Measurements from ENCODE around the gene PAX7. TPM values are rescaled to one million over a fixed set of nuclear protein-coding genes. Genes with fewer than 3 reads are reported as not detected.

The PAX7 gene
- total RNA-seq, 4 donors from 2014 or later: not detected

DNA sequence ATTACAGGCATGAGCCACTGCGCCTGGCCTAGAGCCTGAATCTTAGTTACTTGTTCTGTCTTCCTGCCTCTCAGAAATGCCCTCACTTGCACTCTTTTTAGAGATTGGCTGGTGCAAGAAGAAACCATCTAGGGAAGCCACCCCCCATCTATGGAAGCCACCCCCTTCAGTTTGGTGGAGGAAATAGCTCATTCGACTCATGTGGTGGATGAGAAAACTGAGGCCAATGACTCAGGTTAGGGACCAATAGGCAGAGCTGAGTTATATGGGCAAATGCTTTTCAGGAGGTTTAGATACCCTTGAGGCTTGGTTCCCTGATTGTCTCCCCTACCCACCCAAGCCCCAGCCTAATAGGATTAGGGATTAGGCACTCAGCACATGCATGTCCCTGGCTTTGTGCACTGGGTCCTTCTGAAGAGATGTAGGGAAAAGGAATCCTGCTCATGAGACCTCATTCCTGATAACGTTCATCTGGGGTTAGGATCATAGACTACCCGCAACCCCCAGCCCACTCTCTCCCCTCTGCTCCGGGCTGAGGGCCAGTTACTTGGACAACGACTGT lies 77.1 kb downstream of the PAX7 start:
- DNase-seq: no peak
- Histone ChIP-seq H3K27me3 (peaks cover 0 to 91% (median 0%) of the 10 kb centered on the region in 4 donors), H3K27ac (no peak overlapping the region), H3K36me3 (no peaks in the 10 kb centered on the region), H3K9me3 (no peaks in the 10 kb centered on the region), H3K4me1 (no peaks in the 10 kb centered on the region), H3K4me3 (no peak overlapping the region)
- WGBS, 2 donors: 52 to 74% methylated on average over 6 of the region's 6 CpGs
- TF ChIP-seq POLR2A (IDR thresholded peaks at IDR 0.05): no peak
- no peak for TF ChIP-seq CTCF (IDR thresholded peaks at IDR 0.05)
- intact Hi-C loops (cut with DNase I): no loop called here

DNA sequence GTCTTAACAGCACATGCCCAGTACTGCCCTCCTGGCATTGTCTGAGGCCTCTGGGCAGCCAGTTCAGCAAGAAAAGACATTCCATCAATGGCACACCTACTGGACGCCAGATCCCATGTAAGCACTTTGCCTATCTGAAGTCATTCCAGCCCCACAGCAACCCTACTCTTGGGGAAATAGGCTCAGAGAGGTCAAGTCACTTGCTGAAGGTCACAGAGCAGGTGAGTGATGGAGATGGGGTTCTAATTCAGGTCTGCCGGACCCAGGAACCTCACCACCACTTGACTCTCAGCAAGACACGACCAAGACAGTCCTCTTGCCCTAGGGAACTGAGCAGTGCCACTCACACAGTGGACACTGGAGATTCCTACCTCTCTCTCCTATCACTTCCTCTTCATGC lies 79.4 kb downstream of the PAX7 start:
- intact Hi-C loops (cut with DNase I): no loop called here
- TF ChIP-seq POLR2A (IDR thresholded peaks at IDR 0.05) (no peak), CTCF (IDR thresholded peaks at IDR 0.05) (no peak)

GRCh38 chr1:18711003-18711402 lies 80.4 kb downstream of the PAX7 start:
- TF ChIP-seq POLR2A (IDR thresholded peaks at IDR 0.05) (no peak), CTCF (IDR thresholded peaks at IDR 0.05) (no peak)
- no peak for DNase-seq
- no peak overlapping the region for H3K27ac ChIP-seq
- H3K9me3 ChIP-seq: no peaks in the 10 kb centered on the region
- H3K4me1 ChIP-seq: no peaks in the 10 kb centered on the region
- no peaks in the 10 kb centered on the region for H3K36me3 ChIP-seq
- peaks cover 0 to 90% (median 2%) of the 10 kb centered on the region in 4 donors for H3K27me3 ChIP-seq
- 42 to 54% methylated on average over 8 of the region's 8 CpGs for WGBS, 2 donors
- intact Hi-C loops (cut with DNase I): no loop called here
- H3K4me3 ChIP-seq: no peak overlapping the region

More for the DNA sequence above, 79.4 kb downstream of the PAX7 start:
- no peak for DNase-seq
- H3K36me3 ChIP-seq: no peaks in the 10 kb centered on the region
- WGBS, 2 donors: 50 to 68% methylated on average over 1 to 3 of the region's 3 CpGs
- H3K4me3 ChIP-seq: no peak overlapping the region
- H3K27ac ChIP-seq: no peak overlapping the region
- peaks cover 0 to 90% (median 0%) of the 10 kb centered on the region in 4 donors for H3K27me3 ChIP-seq
- no peaks in the 10 kb centered on the region for H3K4me1 ChIP-seq
- no peaks in the 10 kb centered on the region for H3K9me3 ChIP-seq

DNA sequence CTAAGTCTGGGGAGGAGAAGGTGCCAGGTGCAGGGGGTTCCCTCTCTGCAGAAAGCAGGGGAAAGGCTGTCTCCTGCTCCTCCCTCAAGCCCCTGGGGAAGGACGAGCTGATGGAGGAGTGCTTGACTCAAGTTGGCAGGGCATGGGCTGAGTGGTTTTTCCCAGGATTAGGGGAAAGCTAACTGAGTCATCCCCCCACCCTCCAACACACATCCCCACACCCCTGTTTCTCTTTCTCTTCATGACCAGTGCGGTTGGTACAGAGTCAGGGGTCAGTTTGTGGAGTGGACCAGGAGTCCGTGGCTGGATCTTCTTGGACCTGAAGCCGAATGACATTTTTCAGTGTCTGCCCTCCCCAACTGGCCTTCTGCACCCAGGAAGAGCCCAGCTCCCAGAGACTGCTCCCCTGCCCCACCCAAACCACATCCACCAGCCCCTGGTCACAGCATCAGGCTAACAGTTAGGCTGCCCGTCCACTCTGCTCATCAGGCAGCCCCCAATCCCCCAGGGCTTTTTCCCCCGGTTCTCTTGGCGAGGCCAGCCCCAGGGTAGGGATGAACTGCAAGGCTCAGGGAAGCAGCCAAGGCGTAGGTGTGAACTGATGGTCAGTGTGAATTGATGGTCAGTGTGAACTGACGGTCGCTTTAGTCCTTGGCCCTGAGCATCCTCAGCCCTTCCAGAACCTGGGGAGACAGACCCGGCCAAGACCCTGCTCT lies 81.0 kb downstream of the PAX7 start:
- no peaks in the 10 kb centered on the region for H3K9me3 ChIP-seq
- intact Hi-C loops (cut with DNase I): no loop called here
- no peak for DNase-seq
- peaks cover 0 to 92% (median 2%) of the 10 kb centered on the region in 4 donors for H3K27me3 ChIP-seq
- no peaks in the 10 kb centered on the region for H3K36me3 ChIP-seq
- TF ChIP-seq CTCF (IDR thresholded peaks at IDR 0.05) (no peak), POLR2A (IDR thresholded peaks at IDR 0.05) (no peak)
- H3K27ac ChIP-seq: no peak overlapping the region
- WGBS, 2 donors: 69 to 73% methylated on average over 7 to 10 of the region's 11 CpGs
- peaks cover 0 to 3% (median 1%) of the 10 kb centered on the region in 3 donors for H3K4me1 ChIP-seq
- no peak overlapping the region for H3K4me3 ChIP-seq

- Histone ChIP-seq H3K27ac (no peak overlapping the region), H3K4me3 (no peak overlapping the region), H3K27me3 (peaks cover 3 to 96% (median 5%) of the 10 kb centered on the region in 4 donors), H3K36me3 (no peaks in the 10 kb centered on the region), H3K9me3 (no peaks in the 10 kb centered on the region), H3K4me1 (peaks cover 0 to 8% (median 6%) of the 10 kb centered on the region in 3 donors)
- TF ChIP-seq CTCF (IDR thresholded peaks at IDR 0.05): no peak
- no peak for TF ChIP-seq POLR2A (IDR thresholded peaks at IDR 0.05)
- intact Hi-C loops (cut with DNase I): no loop called here
- DNase-seq: no peak
- 67 to 72% methylated on average over 3 to 4 of the region's 5 CpGs for WGBS, 2 donors
Measured at GRCh38 chr1:18712252-18712600, 81.6 kb downstream of the PAX7 start.
